ENCODE results near the gene TTC27.

DNA sequence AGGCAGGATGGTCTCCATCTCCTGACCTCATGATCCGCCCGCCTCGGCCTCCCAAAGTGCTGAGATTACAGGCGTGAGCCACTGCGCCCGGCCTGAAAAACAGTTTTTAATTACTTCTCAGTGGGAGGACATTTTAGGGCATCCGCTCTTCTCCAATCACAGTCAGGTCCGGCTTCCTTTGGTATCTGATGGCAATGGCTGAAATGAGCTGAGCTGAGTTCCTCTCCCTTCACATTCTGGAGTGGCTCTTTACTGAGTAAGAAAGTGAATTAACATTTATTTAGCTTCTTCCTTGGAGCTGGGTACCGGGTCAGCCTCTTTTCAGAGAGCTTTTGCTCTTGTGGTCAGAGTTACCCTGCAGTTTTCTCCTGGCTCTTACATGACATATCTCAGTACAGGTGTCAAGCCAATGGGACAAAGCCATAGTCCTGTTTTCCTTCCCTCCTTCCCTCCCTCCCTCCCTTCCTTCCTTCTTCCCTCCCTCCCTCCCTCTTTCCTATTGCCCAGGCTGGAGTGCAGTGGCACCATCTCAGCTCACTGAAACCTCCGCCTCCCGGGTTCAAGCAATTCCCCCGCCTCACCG is 1.1 kb upstream of the TTC27 start:
- no peak for TF ChIP-seq EP300 (IDR thresholded peaks at IDR 0.05; ENCODE audit: low read depth in 2 of 2, low read length in 2 of 2)
- TF ChIP-seq EP300 (CRISPR knock-in tag; IDR thresholded peaks at IDR 0.05; ENCODE audit: borderline replicate concordance): no peak
- TF ChIP-seq HDAC1 (CRISPR knock-in tag; IDR thresholded peaks at IDR 0.05): no peak
- TF ChIP-seq ZSCAN30 (CRISPR knock-in tag; IDR thresholded peaks at IDR 0.05): no peak
- no peak for TF ChIP-seq ZBTB34 (CRISPR knock-in tag; IDR thresholded peaks at IDR 0.05)
- no peak for TF ChIP-seq CREB1 (IDR thresholded peaks at IDR 0.05)
- TF ChIP-seq CREB1 (CRISPR knock-in tag; IDR thresholded peaks at IDR 0.05): no peak
- TF ChIP-seq, protein P1, sequence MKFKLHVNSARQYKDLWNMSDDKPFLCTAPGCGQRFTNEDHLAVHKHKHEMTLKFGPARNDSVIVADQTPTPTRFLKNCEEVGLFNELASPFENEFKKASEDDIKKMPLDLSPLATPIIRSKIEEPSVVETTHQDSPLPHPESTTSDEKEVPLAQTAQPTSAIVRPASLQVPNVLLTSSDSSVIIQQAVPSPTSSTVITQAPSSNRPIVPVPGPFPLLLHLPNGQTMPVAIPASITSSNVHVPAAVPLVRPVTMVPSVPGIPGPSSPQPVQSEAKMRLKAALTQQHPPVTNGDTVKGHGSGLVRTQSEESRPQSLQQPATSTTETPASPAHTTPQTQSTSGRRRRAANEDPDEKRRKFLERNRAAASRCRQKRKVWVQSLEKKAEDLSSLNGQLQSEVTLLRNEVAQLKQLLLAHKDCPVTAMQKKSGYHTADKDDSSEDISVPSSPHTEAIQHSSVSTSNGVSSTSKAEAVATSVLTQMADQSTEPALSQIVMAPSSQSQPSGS (CRISPR knock-in tag; IDR thresholded peaks at IDR 0.05): no peak
- no peak for TF ChIP-seq TCF7L2 (IDR thresholded peaks at IDR 0.05; ENCODE audit: low read depth, low read length)
- TF ChIP-seq, protein P2, sequence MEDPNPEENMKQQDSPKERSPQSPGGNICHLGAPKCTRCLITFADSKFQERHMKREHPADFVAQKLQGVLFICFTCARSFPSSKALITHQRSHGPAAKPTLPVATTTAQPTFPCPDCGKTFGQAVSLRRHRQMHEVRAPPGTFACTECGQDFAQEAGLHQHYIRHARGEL (CRISPR knock-in tag; IDR thresholded peaks at IDR 0.05): no peak
- no peak for TF ChIP-seq DPF2 (CRISPR knock-in tag; IDR thresholded peaks at IDR 0.05; ENCODE audit: borderline replicate concordance, low read depth)
- no peak for TF ChIP-seq JUNB (CRISPR knock-in tag; IDR thresholded peaks at IDR 0.05; ENCODE audit: borderline replicate concordance)
- TF ChIP-seq, protein P3, sequence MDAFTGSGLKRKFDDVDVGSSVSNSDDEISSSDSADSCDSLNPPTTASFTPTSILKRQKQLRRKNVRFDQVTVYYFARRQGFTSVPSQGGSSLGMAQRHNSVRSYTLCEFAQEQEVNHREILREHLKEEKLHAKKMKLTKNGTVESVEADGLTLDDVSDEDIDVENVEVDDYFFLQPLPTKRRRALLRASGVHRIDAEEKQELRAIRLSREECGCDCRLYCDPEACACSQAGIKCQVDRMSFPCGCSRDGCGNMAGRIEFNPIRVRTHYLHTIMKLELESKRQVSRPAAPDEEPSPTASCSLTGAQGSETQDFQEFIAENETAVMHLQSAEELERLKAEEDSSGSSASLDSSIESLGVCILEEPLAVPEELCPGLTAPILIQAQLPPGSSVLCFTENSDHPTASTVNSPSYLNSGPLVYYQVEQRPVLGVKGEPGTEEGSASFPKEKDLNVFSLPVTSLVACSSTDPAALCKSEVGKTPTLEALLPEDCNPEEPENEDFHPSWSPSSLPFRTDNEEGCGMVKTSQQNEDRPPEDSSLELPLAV (CRISPR knock-in tag; conservative IDR thresholded peaks at IDR 0.05; ENCODE audit: low read depth): no peak
- no peak for TF ChIP-seq ERF (CRISPR knock-in tag; IDR thresholded peaks at IDR 0.05)

Data from HepG2 (cell line).